Smooth muscle cell (in vitro differentiated cells): ENCODE measurements around the gene MATR3. TPM values are rescaled to one million over a fixed set of nuclear protein-coding genes. Genes with fewer than 3 reads are reported as not detected.
A peak's percentile ranks its signal among the peaks of the same experiment; 100 is the strongest.

ENCODE experiments used
- DNase-seq: peaks from one replicate; lab custom pipeline; 2025; ENCODE audit not compliant: unreplicated experiment; lab: John Stamatoyannopoulos, UW
- H2AFZ ChIP-seq: fragments of 200-600 bp; sonication (generic); 2 replicates; pipeline ENCODE4 v1.6.0; 2016; ENCODE audit warnings: antibody characterized with exemption, low read depth, mild to moderate bottlenecking
- H3F3A ChIP-seq: fragments of 200-600 bp; sonication (generic); 2 replicates; pipeline ENCODE4 v1.6.0; 2017; ENCODE audit warnings: antibody characterized with exemption, low read depth
- H3K27ac ChIP-seq: fragments of 200-600 bp; sonication (generic); 2 replicates; pipeline ENCODE4 v1.5.1; 2016; ENCODE audit warnings: low read depth, mild to moderate bottlenecking
- H3K27me3 ChIP-seq: fragments of 200-600 bp; sonication (generic); 2 replicates; pipeline ENCODE4 v1.6.1; 2016; ENCODE audit warnings: low read depth, mild to moderate bottlenecking
- H3K36me3 ChIP-seq: fragments of 200-600 bp; sonication (generic); 2 replicates; pipeline ENCODE4 v1.5.1; 2016; ENCODE audit warnings: low read depth
- H3K4me1 ChIP-seq: fragments of 200-600 bp; sonication (generic); 2 replicates; pipeline ENCODE4 v1.5.1; 2016; ENCODE audit warnings: low read depth
- H3K4me2 ChIP-seq: fragments of 200-600 bp; sonication (generic); 2 replicates; pipeline ENCODE4 v1.6.0; 2016; ENCODE audit warnings: mild to moderate bottlenecking
- H3K4me3 ChIP-seq: fragments of 200-600 bp; sonication (generic); 2 replicates; pipeline ENCODE4 v1.5.1; 2016; ENCODE audit warnings: mild to moderate bottlenecking
- H3K79me2 ChIP-seq: fragments of 200-600 bp; sonication (generic); 2 replicates; pipeline ENCODE4 v1.6.0; 2016; ENCODE audit warnings: low read depth, mild to moderate bottlenecking
- H3K9ac ChIP-seq: fragments of 200-600 bp; sonication (generic); 2 replicates; pipeline ENCODE4 v1.6.0; 2016; ENCODE audit warnings: low read depth
- H3K9me3 ChIP-seq: fragments of 200-600 bp; sonication (generic); replicated peaks from 2 replicates; pipeline ENCODE4 v1.5.1; 2016; ENCODE audit warnings: low read depth
- H4K20me1 ChIP-seq: fragments of 200-600 bp; sonication (generic); 2 replicates; pipeline ENCODE4 v1.6.0; 2016; ENCODE audit warnings: low read depth
- WGBS: methylation state at CpG from one replicate; pipeline ENCODE4 v1.1.7; 2016; ENCODE audit warnings: low lambda C conversion rate; 5-methylcytosine and 5-hydroxymethylcytosine counted together
- polyA plus RNA-seq: library from polyadenylated mRNA; unstranded; fragments of >200 nt; fragmentation: Nextera tagmentation; extraction: Ambion mirVana; gene quantifications from 2 replicates; pipeline ENCODE4 v1.2.1, GENCODE V29; 2016
- total RNA-seq: library from RNA; depleted of rRNA; stranded (reverse); fragments of >200 nt; gene quantifications from 2 replicates; pipeline ENCODE4 v1.2.3, GENCODE V29; 2014
- TF ChIP-seq, protein P1 (sequence below): fragments of 200-600 bp; sonication (generic); IDR thresholded peaks from 2 replicates; pipeline ENCODE4 v1.5.1; 2017; ENCODE audit warnings: borderline replicate concordance, mild to moderate bottlenecking, antibody characterized with exemption; ENCODE audit not compliant: insufficient read depth, poor library complexity, severe bottlenecking

MATR3 gene
- total and polyA plus RNA-seq, 2 experiments from 2014 or later = 169 to 267 TPM

DNA sequence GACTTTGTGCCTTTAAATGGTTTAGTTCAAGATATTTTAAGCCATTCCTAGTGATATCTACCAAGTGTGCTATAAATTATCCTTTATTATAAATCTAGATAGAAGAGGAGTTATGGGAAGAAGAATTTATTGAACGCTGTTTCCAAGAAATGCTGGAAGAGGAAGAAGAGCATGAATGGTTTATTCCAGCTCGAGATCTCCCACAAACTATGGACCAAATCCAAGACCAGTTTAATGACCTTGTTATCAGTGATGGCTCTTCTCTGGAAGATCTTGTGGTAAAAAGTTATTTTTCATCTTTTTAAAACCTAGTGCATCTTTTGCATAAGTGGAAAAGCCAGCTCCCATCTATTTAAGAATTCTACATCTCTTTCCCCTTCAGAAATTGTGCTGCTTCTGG lies 70.9 kb downstream of the MATR3 start:
- Histone ChIP-seq H4K20me1 (peaks cover 84% of the 10 kb centered on the region), H3K79me2 (peaks cover 47% of the 10 kb centered on the region), H3F3A (no peaks in the 10 kb centered on the region), H2AFZ (no peak overlapping the region), H3K4me2 (no peak overlapping the region), H3K4me1 (no peaks in the 10 kb centered on the region), H3K36me3 (peaks cover 20% of the 10 kb centered on the region), H3K9me3 (no peaks in the 10 kb centered on the region), H3K27ac (peak overlapping the region; percentile 13), H3K27me3 (no peaks in the 10 kb centered on the region), H3K4me3 (no peak overlapping the region), H3K9ac (no peak overlapping the region)
- TF ChIP-seq, protein P1, sequence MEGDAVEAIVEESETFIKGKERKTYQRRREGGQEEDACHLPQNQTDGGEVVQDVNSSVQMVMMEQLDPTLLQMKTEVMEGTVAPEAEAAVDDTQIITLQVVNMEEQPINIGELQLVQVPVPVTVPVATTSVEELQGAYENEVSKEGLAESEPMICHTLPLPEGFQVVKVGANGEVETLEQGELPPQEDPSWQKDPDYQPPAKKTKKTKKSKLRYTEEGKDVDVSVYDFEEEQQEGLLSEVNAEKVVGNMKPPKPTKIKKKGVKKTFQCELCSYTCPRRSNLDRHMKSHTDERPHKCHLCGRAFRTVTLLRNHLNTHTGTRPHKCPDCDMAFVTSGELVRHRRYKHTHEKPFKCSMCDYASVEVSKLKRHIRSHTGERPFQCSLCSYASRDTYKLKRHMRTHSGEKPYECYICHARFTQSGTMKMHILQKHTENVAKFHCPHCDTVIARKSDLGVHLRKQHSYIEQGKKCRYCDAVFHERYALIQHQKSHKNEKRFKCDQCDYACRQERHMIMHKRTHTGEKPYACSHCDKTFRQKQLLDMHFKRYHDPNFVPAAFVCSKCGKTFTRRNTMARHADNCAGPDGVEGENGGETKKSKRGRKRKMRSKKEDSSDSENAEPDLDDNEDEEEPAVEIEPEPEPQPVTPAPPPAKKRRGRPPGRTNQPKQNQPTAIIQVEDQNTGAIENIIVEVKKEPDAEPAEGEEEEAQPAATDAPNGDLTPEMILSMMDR = no peak
- no peak for DNase-seq
- WGBS = 61% methylated on average over 2 of the region's 2 CpGs

- Histone ChIP-seq H3K9me3 (no peaks in the 10 kb centered on the region), H3K9ac (no peak overlapping the region), H3K36me3 (peaks cover 18% of the 10 kb centered on the region), H4K20me1 (peaks cover 56% of the 10 kb centered on the region), H3K27ac (no peak overlapping the region), H3K4me3 (no peak overlapping the region), H3K4me2 (no peak overlapping the region), H3K4me1 (no peaks in the 10 kb centered on the region), H3K79me2 (peaks cover 8% of the 10 kb centered on the region), H2AFZ (no peak overlapping the region), H3K27me3 (no peaks in the 10 kb centered on the region), H3F3A (no peaks in the 10 kb centered on the region)
- DNase-seq = no peak
- TF ChIP-seq, protein P1 = no peak
- 94% methylated on average over 2 of the region's 2 CpGs for WGBS
Observed at GRCh38 chr5:139368613-139369012, 75.1 kb downstream of the MATR3 start.

GRCh38 chr5:139369181-139369580 lies 75.6 kb downstream of the MATR3 start:
- Histone ChIP-seq H3K27ac (no peak overlapping the region), H2AFZ (no peak overlapping the region), H3K4me2 (no peak overlapping the region), H3K4me3 (no peak overlapping the region), H3K79me2 (peaks cover 8% of the 10 kb centered on the region), H3F3A (no peaks in the 10 kb centered on the region), H4K20me1 (peaks cover 51% of the 10 kb centered on the region), H3K36me3 (peaks cover 12% of the 10 kb centered on the region), H3K4me1 (no peaks in the 10 kb centered on the region), H3K9ac (no peak overlapping the region), H3K9me3 (no peaks in the 10 kb centered on the region), H3K27me3 (no peaks in the 10 kb centered on the region)
- no peak for DNase-seq
- TF ChIP-seq, protein P1 = no peak
- WGBS = 97% methylated on average over 1 of the region's 1 CpG
